Sigmoid colon (tissue), 7 donors: Measurements from ENCODE around the gene DSE. TPM values are rescaled to one million over a fixed set of nuclear protein-coding genes. Genes with fewer than 3 reads are reported as not detected.

ENCODE experiments used
- DNase-seq: peaks from one replicate; pipeline ENCODE4 v3.0.0-alpha.2; 2019
- H3K27ac ChIP-seq, 4 donors: fragments of 200-600 bp; sonication (generic); one replicate each; pipeline ENCODE4 v1.5.1; 2016 to 2019; ENCODE audit warnings: mild to moderate bottlenecking in 1 of 4
- H3K27me3 ChIP-seq, 3 donors: fragments of 200-600 bp; sonication (generic); one replicate each; pipeline ENCODE4 v1.5.1; 2019; ENCODE audit warnings: mild to moderate bottlenecking in 1 of 3
- H3K36me3 ChIP-seq, 4 donors: fragments of 200-600 bp; sonication (generic); one replicate each; pipeline ENCODE4 v1.5.1; 2016 to 2019
- H3K4me1 ChIP-seq, 4 donors: fragments of 200-600 bp; sonication (generic); one replicate each; pipeline ENCODE4 v1.5.1; 2017 to 2019
- H3K4me3 ChIP-seq, 4 donors: fragments of 200-600 bp; sonication (generic); one replicate each; pipeline ENCODE4 v1.5.1; 2017 to 2019; ENCODE audit warnings: mild to moderate bottlenecking in 2 of 4, moderate library complexity in 1 of 4
- H3K9me3 ChIP-seq, 4 donors: fragments of 200-600 bp in 3 of 4; sonication (generic) in 3 of 4; one replicate each; pipeline versions ENCODE4 v1.5.1 to v1.6.1; 2013 to 2019
- EP300 ChIP-seq, 4 donors: sonication (generic); formaldehyde crosslinking; IDR thresholded peaks; one replicate each; pipeline ENCODE4 v1.6.1; 2017; ENCODE audit warnings: antibody characterized with exemption in 4 of 4
- POLR2A ChIP-seq, 2 donors: fragments of 450-650 bp; IDR thresholded peaks; one replicate each; pipeline ENCODE4 v1.6.1; 2016; ENCODE audit warnings: antibody characterized with exemption in 2 of 2, mild to moderate bottlenecking in 2 of 2, moderate library complexity in 2 of 2
- POLR2AphosphoS5 ChIP-seq, 4 donors: sonication (generic); formaldehyde crosslinking; IDR thresholded peaks; one replicate each; pipeline ENCODE4 v1.6.1; 2017; ENCODE audit warnings: antibody characterized with exemption in 4 of 4
- WGBS, 2 donors: extraction: QIAGEN DNeasy Blood & Tissue Kit; methylation state at CpG; one replicate each; pipeline ENCODE4 v1.1.7; 2013; 5-methylcytosine and 5-hydroxymethylcytosine counted together
- intact Hi-C: fragments of 100-400 bp; cut with DNase I; formaldehyde crosslinking; loops from one replicate; pipeline ENCODE4 v1.15.1; 2023
- polyA plus RNA-seq, 3 donors: library from polyadenylated mRNA; stranded (reverse); fragments of 200-250 nt; gene quantifications; one replicate each; pipeline ENCODE4 v1.2.3, GENCODE V29; 2013
- total RNA-seq, 4 donors: library from RNA; depleted of rRNA; stranded (reverse); fragments of >200 nt; gene quantifications; one replicate each; pipeline ENCODE4 v1.1.0, GENCODE V29; 2016
- TF ChIP-seq, protein P1 (sequence below), 4 experiments: fragments of 450-650 bp in 3 of 4; fragments of 200-600 bp in 1 of 4; IDR thresholded peaks; one replicate each; pipeline ENCODE4 v1.5.1; 2016 to 2019; ENCODE audit warnings: antibody characterized with exemption in 4 of 4, mild to moderate bottlenecking in 3 of 4, moderate library complexity in 2 of 4
- donor health status: healthy with polysubstance abuse.
- donor health status: Bipolar disorder and iron deficiency.
- donor health status: healthy.

Gene DSE
- total and polyA plus RNA-seq, 7 donors: 2.5 to 29.5 (median 17.9) TPM

DNA sequence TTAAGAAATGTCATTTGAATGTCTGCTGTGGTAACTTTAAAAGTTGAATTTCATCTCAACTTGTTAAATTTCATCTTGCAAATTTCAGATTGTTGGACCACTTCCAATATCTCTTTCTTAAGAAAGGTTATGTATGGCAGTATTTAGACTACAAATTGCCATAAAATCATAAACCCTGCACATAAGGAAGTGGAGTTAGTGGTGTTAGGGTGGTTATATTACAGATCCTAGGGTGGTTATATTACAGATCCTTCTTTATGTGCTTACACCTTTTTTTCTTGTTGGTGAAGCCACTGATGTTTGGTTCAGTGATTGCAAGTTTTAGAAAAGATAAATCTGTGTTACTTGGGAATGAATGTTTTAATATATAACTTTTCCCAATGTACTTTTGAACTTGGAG is 9.0 kb downstream of the DSE start:
- intact Hi-C loops: no loop called here
- Histone ChIP-seq H3K9me3 (no peaks in the 10 kb centered on the region), H3K4me3 (no peak overlapping the region), H3K27ac (no peak overlapping the region), H3K36me3 (no peaks in the 10 kb centered on the region), H3K27me3 (no peaks in the 10 kb centered on the region), H3K4me1 (no peaks in the 10 kb centered on the region)
- no peak for DNase-seq
- no peak for TF ChIP-seq POLR2AphosphoS5 (IDR thresholded peaks at IDR 0.05)
- TF ChIP-seq, protein P1, sequence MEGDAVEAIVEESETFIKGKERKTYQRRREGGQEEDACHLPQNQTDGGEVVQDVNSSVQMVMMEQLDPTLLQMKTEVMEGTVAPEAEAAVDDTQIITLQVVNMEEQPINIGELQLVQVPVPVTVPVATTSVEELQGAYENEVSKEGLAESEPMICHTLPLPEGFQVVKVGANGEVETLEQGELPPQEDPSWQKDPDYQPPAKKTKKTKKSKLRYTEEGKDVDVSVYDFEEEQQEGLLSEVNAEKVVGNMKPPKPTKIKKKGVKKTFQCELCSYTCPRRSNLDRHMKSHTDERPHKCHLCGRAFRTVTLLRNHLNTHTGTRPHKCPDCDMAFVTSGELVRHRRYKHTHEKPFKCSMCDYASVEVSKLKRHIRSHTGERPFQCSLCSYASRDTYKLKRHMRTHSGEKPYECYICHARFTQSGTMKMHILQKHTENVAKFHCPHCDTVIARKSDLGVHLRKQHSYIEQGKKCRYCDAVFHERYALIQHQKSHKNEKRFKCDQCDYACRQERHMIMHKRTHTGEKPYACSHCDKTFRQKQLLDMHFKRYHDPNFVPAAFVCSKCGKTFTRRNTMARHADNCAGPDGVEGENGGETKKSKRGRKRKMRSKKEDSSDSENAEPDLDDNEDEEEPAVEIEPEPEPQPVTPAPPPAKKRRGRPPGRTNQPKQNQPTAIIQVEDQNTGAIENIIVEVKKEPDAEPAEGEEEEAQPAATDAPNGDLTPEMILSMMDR (IDR thresholded peaks at IDR 0.05): no peak
- TF ChIP-seq EP300 (IDR thresholded peaks at IDR 0.05): no peak
- no peak for TF ChIP-seq POLR2A (IDR thresholded peaks at IDR 0.05)

DNA sequence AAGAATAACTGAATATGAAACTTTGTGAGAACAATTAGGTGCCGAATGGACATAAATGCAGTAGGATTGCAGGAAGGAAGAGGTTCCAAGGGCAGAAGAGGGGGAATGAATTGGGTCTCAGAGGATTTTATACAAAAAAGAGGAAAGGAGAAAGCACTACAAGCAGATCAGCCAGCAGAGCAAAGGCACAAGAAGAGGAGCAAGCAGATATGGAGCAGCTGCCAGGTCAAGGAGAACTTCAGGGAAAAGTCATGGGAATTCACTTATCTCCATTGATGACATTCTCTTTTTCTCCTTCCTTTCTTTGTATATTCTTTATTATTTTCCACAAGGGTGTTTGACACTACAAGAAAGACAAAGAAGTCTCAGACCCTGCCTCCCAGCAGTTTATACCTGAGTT is 9.6 kb downstream of the DSE start:
- Histone ChIP-seq H3K4me1 (peaks cover 0 to 3% (median 0%) of the 10 kb centered on the region in 4 donors), H3K36me3 (no peaks in the 10 kb centered on the region), H3K9me3 (no peaks in the 10 kb centered on the region), H3K4me3 (no peak overlapping the region), H3K27me3 (no peaks in the 10 kb centered on the region), H3K27ac (no peak overlapping the region)
- 18 to 61% methylated on average over 1 of the region's 1 CpG for WGBS, 2 donors
- DNase-seq: no peak
- intact Hi-C loops: no loop called here
- TF ChIP-seq POLR2AphosphoS5 (IDR thresholded peaks at IDR 0.05) (no peak), EP300 (IDR thresholded peaks at IDR 0.05) (no peak), POLR2A (IDR thresholded peaks at IDR 0.05) (no peak)
- TF ChIP-seq, protein P1 (IDR thresholded peaks at IDR 0.05): no peak

DNA sequence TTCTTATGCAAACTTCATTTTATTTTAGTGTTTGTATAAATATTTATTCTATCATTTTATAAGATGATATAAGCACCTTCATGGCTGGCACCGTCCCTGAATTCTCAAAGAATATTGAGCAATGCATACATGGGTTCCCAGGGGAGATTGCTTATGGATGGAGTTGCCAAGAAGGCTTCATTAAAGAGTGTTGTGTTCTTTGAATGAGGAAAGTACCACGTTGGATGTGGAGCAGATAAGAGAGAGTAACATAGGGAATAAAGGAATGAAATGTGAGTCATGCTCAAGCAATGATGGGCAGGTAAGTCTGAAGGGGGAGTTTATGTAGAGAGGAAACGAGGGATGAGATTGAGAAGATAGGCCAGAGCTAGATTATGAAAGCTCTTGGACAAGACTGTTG is 10.3 kb downstream of the DSE start:
- Histone ChIP-seq H3K27me3 (no peaks in the 10 kb centered on the region), H3K4me3 (no peak overlapping the region), H3K36me3 (no peaks in the 10 kb centered on the region), H3K4me1 (peaks cover 0 to 9% (median 2%) of the 10 kb centered on the region in 4 donors), H3K9me3 (no peaks in the 10 kb centered on the region), H3K27ac (no peak overlapping the region)
- DNase-seq: no peak
- TF ChIP-seq EP300 (IDR thresholded peaks at IDR 0.05): no peak
- TF ChIP-seq, protein P1 (IDR thresholded peaks at IDR 0.05): no peak
- no peak for TF ChIP-seq POLR2AphosphoS5 (IDR thresholded peaks at IDR 0.05)
- TF ChIP-seq POLR2A (IDR thresholded peaks at IDR 0.05): no peak
- intact Hi-C loops: no loop called here
- WGBS, 2 donors: 15 to 68% methylated on average over 3 of the region's 3 CpGs

DNA sequence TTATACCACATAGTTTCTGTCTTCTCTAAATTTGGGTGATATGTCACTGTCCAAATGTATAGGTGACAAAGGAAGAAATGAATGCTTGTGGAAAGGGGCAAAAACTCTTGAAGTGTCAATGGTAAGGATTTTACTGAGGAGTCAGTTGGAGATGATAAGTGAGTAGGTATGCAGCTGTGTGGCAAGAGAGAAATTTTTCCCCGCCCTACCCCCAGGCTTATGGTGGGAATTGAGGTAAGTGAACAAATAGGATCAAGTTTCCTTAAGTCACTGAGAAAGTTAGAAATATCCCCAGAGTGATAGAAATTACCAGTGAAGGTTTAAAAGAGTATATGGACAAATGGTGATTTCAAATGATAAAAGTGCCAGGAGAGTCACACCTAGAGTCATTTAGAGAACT is 11.8 kb downstream of the DSE start:
- Histone ChIP-seq H3K4me3 (no peak overlapping the region), H3K9me3 (no peaks in the 10 kb centered on the region), H3K4me1 (peaks cover 0 to 24% (median 8%) of the 10 kb centered on the region in 4 donors), H3K36me3 (no peaks in the 10 kb centered on the region), H3K27me3 (no peaks in the 10 kb centered on the region), H3K27ac (no peak overlapping the region)
- TF ChIP-seq EP300 (IDR thresholded peaks at IDR 0.05) (no peak), POLR2AphosphoS5 (IDR thresholded peaks at IDR 0.05) (no peak), POLR2A (IDR thresholded peaks at IDR 0.05) (no peak)
- TF ChIP-seq, protein P1 (IDR thresholded peaks at IDR 0.05): no peak
- WGBS, 2 donors: 98 to 100% methylated on average over 1 of the region's 1 CpG
- DNase-seq: no peak
- intact Hi-C loops: no loop called here

DNA sequence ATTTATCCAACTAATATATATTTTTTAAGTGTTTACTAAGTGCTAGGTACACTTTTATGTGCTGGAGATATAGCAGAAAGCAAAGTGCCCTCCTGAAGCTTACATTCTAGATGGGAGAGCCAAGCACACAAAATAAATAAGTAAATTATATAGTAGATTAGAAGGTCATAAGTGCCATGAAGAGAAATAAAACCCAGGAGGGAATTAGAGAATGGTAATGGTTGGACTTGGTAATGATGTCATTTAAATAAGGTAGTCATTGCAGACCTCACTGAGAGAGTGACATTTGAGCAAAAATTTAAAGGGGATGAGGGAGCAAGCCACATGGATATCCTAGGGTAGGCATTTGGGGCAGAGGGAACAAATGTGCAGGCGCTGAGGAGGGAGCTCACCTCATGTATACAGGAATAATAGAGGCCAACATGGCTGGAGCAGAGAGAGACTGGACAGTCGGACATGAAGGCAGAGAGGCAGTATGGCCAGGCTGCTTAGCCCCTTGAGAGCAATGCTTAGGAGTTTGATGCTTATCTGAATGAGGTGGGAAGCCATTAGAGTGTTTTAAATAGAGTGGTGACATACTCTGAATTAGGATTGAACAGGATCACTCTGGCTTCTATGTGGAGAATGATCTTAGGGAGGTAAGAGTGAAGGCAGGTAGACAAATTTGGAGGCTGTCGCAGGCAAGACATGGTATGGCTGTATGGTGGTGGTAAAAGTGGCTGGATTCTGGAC is 14.1 kb downstream of the DSE start:
- no peak for DNase-seq
- H3K27me3 ChIP-seq: no peaks in the 10 kb centered on the region
- H3K36me3 ChIP-seq: no peaks in the 10 kb centered on the region
- intact Hi-C loops: no loop called here
- WGBS, 2 donors: 95 to 96% methylated on average over 3 of the region's 3 CpGs
- no peak overlapping the region for H3K27ac ChIP-seq
- TF ChIP-seq, protein P1 (IDR thresholded peaks at IDR 0.05): no peak
- TF ChIP-seq EP300 (IDR thresholded peaks at IDR 0.05): no peak
- no peak for TF ChIP-seq POLR2A (IDR thresholded peaks at IDR 0.05)
- TF ChIP-seq POLR2AphosphoS5 (IDR thresholded peaks at IDR 0.05): no peak
- H3K4me1 ChIP-seq: peaks cover 0 to 24% (median 8%) of the 10 kb centered on the region in 4 donors
- H3K4me3 ChIP-seq: no peak overlapping the region
- no peaks in the 10 kb centered on the region for H3K9me3 ChIP-seq
